ENCODE data around the gene IREB2.
"Not testable (repeated sequence)": the region's sequence is repeated elsewhere in the genome, so short reads cannot be mapped to it uniquely, and the experiment has no call there.

Gene IREB2

DNA sequence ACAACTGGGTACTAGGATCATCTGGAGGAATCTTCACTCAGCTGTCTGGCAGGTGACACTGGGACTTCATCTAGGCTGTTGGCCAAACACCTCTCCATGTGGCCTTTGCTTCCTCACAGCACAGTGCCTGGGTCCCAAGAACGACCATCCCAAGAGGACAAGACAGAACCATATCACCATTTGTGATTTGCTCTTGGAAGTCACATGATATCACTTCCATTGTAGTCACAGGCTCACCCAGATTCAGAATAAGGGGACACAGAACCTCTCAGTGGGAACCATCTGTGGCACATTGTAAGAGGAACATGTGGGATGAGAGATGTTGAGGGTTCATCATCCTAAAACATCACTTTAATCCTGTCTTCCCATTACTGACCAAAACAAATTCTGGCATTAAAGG is 100.3 kb downstream of the IREB2 start:
- TF ChIP-seq RARB (CRISPR knock-in tag; IDR thresholded peaks at IDR 0.05) (no peak), CREB5 (CRISPR knock-in tag; IDR thresholded peaks at IDR 0.05; ENCODE audit: low read depth) (no peak), ARNTL (CRISPR knock-in tag; IDR thresholded peaks at IDR 0.05; ENCODE audit: borderline replicate concordance, low read depth) (no peak), TCF4 (CRISPR knock-in tag; IDR thresholded peaks at IDR 0.05; ENCODE audit: borderline replicate concordance) (no peak), SNAI2 (CRISPR knock-in tag; IDR thresholded peaks at IDR 0.05) (no peak), TOX (CRISPR knock-in tag; IDR thresholded peaks at IDR 0.05; ENCODE audit: borderline replicate concordance) (no peak), BACH2 (CRISPR knock-in tag; IDR thresholded peaks at IDR 0.05; ENCODE audit: borderline replicate concordance) (no peak), ZFP3 (CRISPR knock-in tag; IDR thresholded peaks at IDR 0.05) (no peak), OSR1 (CRISPR knock-in tag; IDR thresholded peaks at IDR 0.05) (no peak), ZNF565 (CRISPR knock-in tag; conservative IDR thresholded peaks at IDR 0.05; ENCODE audit: low read depth) (no peak), ZNF70 (CRISPR knock-in tag; IDR thresholded peaks at IDR 0.05) (no peak), ZC3H10 (CRISPR knock-in tag; IDR thresholded peaks at IDR 0.05) (no peak), CSRNP3 (CRISPR knock-in tag; IDR thresholded peaks at IDR 0.05) (no peak), PPARA (CRISPR knock-in tag; IDR thresholded peaks at IDR 0.05; ENCODE audit: borderline replicate concordance) (no peak), ZFP30 (CRISPR knock-in tag; IDR thresholded peaks at IDR 0.05) (no peak), ISL1 (CRISPR knock-in tag; IDR thresholded peaks at IDR 0.05) (no peak)
- no peak for ATAC-seq

DNA sequence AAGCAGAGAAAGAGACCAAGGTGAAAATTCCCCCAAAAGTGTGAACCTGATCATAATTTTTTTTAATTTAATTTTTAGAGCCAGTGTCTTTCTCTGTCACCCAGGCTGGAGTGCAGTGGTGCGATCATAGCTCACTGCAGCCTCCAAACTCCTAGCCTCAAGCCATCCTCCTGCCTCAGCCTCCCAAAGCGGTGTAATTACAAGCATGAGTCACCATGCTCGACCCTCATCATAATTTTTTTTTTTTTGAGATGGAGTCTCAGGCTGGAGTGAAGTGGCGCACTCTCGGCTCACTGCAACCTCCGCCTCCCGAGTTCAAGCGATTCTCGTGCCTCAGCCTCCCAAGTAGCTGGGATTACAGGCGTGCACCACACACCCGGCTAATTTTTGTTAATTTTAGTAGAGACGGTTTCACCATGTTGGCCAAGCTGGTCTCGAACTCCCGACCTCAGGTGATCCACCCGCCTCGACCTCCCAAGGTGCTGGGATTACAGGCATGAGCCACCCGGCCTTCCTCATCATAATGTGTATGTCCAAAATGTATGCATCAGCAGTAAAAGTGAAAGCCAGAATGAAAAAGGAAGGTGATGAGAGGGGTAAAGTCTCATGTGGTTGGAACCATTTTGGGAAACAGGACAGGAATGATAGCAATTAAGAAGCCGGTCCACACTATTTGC is 101.6 kb downstream of the IREB2 start:
- ATAC-seq: not testable (repeated sequence)

DNA sequence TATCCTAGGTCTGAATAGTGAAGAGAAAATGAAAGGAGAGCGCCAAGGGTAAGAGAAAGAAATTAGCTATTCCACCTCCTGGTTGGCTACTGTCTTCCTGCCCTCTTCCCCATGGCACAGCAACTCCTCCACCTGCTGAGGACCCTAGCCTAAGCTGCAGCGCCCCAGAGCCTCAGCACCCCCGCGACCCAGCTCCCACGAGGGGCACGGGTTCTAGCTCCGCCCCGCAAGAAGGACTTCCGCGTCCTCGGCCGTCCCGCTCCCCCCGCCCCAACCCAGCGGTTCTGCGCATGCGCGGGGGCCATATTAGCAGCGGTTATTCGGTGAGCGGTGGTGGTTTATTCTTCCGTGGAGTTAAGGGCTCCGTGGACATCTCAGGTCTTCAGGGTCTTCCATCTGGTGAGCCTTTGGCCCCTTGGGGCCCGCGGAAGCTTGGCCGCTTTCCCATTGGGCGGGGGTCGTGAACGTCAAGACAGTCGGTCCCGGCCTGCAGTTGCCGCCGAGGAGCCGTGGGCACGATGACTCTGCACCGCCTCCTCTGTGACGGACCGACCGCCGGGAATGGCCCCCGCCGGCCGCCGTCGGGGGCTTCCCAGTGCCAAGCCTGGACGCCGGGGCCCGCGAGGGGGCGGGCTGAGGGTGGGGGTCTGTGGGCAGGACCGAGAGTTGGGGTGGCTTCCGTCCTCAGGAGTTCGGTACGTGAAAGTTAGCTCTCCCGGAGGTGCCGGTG is 102.3 kb downstream of the IREB2 start, which contains the start of gene PSMA4:
Gene PSMA4, plus strand, starts transcription at position 304 of the 730 bp plus-strand sequence. CDS start 1,484 bp downstream, outside the sequence.
- TF ChIP-seq POU6F1 (CRISPR knock-in tag; IDR thresholded peaks at IDR 0.05; ENCODE audit: borderline replicate concordance, low read depth) (no peak), TSHZ2 (CRISPR knock-in tag; IDR thresholded peaks at IDR 0.05) (0 out of 2 replicates have a peak, but pooled peaks have one; percentile 34)
- ATAC-seq: peak; percentile 93

DNA sequence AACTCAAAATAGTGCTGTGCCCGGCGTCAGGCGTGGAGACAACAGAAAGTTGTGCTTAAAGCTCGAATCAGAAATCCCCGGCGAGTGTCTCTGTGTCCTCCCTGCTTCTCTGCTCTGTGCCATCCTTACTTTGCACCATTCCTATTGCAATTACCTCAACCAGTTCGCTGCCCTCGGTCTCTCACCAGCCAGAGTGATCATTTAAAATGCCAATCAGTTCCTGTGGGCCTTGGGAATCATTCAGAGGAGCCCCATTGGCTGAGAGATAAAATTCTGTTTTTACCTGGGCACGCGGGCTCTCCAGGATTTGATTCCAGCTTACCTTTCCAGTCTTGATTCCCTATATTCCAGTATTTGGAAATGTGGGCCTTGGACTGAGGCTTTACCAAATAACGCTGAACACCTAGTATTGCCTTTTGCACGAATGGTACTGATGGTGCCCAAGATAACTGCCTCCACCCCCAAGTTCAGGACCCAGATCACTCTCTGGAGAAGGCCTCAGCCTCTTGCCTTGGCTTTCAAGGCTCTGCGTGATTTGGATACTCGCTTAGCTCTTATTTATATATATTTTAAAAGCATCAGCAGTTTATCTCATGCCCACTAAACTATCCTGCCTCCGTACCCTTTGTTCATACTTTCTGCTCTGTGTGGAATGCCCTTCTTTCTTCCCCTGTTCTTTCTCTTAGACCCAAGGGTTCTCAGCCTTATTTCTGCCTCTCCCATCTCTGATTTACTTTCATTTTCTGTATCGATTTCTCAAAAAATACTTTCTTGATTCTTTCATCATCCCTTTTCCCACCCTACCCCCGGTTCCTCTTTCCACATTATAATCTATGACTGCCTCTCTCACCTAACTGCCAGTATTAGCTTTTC is 103.1 kb downstream of the IREB2 start:
- peak; percentile 59 for ATAC-seq
- TF ChIP-seq CSRNP3 (CRISPR knock-in tag; IDR thresholded peaks at IDR 0.05) (no peak), ZNF565 (CRISPR knock-in tag; conservative IDR thresholded peaks at IDR 0.05; ENCODE audit: low read depth) (no peak), CSDC2 (CRISPR knock-in tag; IDR thresholded peaks at IDR 0.05) (no peak), ISL1 (CRISPR knock-in tag; IDR thresholded peaks at IDR 0.05) (no peak), ZC3H10 (CRISPR knock-in tag; IDR thresholded peaks at IDR 0.05) (no peak), TCF4 (CRISPR knock-in tag; IDR thresholded peaks at IDR 0.05; ENCODE audit: borderline replicate concordance) (no peak), ARNTL (CRISPR knock-in tag; IDR thresholded peaks at IDR 0.05; ENCODE audit: borderline replicate concordance, low read depth) (no peak), PATZ1 (CRISPR knock-in tag; IDR thresholded peaks at IDR 0.05; ENCODE audit: borderline replicate concordance) (no peak), PPARA (CRISPR knock-in tag; IDR thresholded peaks at IDR 0.05; ENCODE audit: borderline replicate concordance) (no peak)
